Breast epithelium (tissue), 3 donors: ENCODE measurements around the gene KRT5.

Experiments used
- CTCF ChIP-seq, 3 donors: fragments of 450-650 bp; IDR thresholded peaks; one replicate each; pipeline ENCODE4 v1.5.1; 2016 to 2017; ENCODE audit warnings: antibody characterized with exemption in 3 of 3, mild to moderate bottlenecking in 3 of 3, moderate library complexity in 3 of 3
- POLR2A ChIP-seq: fragments of 450-650 bp; IDR thresholded peaks from one replicate; pipeline ENCODE4 v1.6.1; 2016; ENCODE audit warnings: antibody characterized with exemption, mild to moderate bottlenecking, moderate library complexity

GRCh38 chr12:52502877-52503276 is 17.3 kb downstream of the KRT5 start:
- TF ChIP-seq POLR2A (no peak), CTCF (IDR thresholded peaks at IDR 0.05) (no peak)
